ENCODE data around the gene CCT7.
"Not testable (repeated sequence)": the region's sequence is repeated elsewhere in the genome, so short reads cannot be mapped to it uniquely, and the experiment has no call there.

DNA sequence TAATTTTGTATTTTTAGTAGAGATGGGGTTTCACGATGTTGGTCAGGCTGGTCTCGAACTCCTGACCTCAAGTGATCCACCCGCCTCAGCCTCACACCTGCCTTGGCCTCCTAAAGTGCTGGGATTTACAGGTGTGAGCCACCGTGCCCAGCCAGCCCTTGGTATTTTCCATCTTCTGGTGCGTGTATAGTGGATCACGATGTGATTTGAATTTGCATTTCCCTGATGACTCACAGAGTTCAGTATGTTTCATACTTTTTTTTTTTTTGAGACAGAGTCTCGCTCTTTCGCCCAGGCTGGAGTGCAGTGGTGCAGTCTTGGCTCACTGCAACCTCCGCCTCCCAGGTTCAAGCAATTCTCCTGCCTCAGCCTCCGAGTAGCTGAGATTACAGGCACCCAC, 33.8 kb upstream of the CCT7 start:
- TF ChIP-seq, protein P1, sequence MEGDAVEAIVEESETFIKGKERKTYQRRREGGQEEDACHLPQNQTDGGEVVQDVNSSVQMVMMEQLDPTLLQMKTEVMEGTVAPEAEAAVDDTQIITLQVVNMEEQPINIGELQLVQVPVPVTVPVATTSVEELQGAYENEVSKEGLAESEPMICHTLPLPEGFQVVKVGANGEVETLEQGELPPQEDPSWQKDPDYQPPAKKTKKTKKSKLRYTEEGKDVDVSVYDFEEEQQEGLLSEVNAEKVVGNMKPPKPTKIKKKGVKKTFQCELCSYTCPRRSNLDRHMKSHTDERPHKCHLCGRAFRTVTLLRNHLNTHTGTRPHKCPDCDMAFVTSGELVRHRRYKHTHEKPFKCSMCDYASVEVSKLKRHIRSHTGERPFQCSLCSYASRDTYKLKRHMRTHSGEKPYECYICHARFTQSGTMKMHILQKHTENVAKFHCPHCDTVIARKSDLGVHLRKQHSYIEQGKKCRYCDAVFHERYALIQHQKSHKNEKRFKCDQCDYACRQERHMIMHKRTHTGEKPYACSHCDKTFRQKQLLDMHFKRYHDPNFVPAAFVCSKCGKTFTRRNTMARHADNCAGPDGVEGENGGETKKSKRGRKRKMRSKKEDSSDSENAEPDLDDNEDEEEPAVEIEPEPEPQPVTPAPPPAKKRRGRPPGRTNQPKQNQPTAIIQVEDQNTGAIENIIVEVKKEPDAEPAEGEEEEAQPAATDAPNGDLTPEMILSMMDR (IDR thresholded peaks at IDR 0.05; ENCODE audit: poor library complexity) = not testable (repeated sequence)
- not testable (repeated sequence) for TF ChIP-seq EZH2 (IDR thresholded peaks at IDR 0.05; ENCODE audit: borderline replicate concordance); EZH2phosphoT487 (IDR thresholded peaks at IDR 0.05; ENCODE audit: low read depth, severe bottlenecking, unreplicated experiment)

Data from hepatocyte (in vitro differentiated cells).